Vagina (tissue), 2 donors: ENCODE results near the gene BCR. TPM values are rescaled to one million over a fixed set of nuclear protein-coding genes. Genes with fewer than 3 reads are reported as not detected.

Source experiments
- DNase-seq, 2 donors: peaks; one replicate each; pipeline ENCODE4 v3.0.0-alpha.2; 2017; ENCODE audit errors: extremely low spot score in 2 of 2
- H3K27ac ChIP-seq: fragments of 200-600 bp; sonication (generic); one replicate; pipeline ENCODE4 v1.5.1; 2019
- H3K27me3 ChIP-seq: fragments of 200-600 bp; sonication (generic); one replicate; pipeline ENCODE4 v1.5.1; 2019
- H3K36me3 ChIP-seq, 2 donors: fragments of 200-600 bp; sonication (generic); one replicate each; pipeline ENCODE4 v1.5.1; 2017 to 2019
- H3K4me1 ChIP-seq: fragments of 200-600 bp; sonication (generic); one replicate; pipeline ENCODE4 v1.5.1; 2019
- H3K4me3 ChIP-seq, 2 donors: fragments of 200-600 bp; sonication (generic); 1 replicate in 1 of 2; 2 replicates in 1 of 2; pipeline ENCODE4 v1.5.1; 2016 to 2019
- H3K9me3 ChIP-seq: fragments of 200-600 bp; sonication (generic); one replicate; pipeline ENCODE4 v1.5.1; 2019
- POLR2A ChIP-seq, 2 donors: fragments of 450-650 bp; IDR thresholded peaks; one replicate each; pipeline ENCODE4 v1.6.1; 2017; ENCODE audit warnings: antibody characterized with exemption in 2 of 2, mild to moderate bottlenecking in 2 of 2, moderate library complexity in 2 of 2
- POLR2AphosphoS5 ChIP-seq, 2 donors: sonication (generic); formaldehyde crosslinking; IDR thresholded peaks; one replicate each; pipeline ENCODE4 v1.9.0; 2017; ENCODE audit warnings: antibody characterized with exemption in 2 of 2, mild to moderate bottlenecking in 2 of 2, low read depth in 1 of 2; ENCODE audit not compliant: insufficient read depth in 1 of 2
- intact Hi-C: fragments of 100-400 bp; cut with DNase I; formaldehyde crosslinking; loops from one replicate; pipeline ENCODE4 v1.15.1; 2023
- total RNA-seq: library from RNA; depleted of rRNA; stranded (reverse); fragments of >200 nt; gene quantifications from one replicate; pipeline ENCODE4 v1.2.3, GENCODE V29; 2016
- TF ChIP-seq, protein P1 (sequence below), 3 experiments: fragments of 450-650 bp in 2 of 3; fragments of 200-600 bp in 1 of 3; sonication (generic) in 1 of 3; IDR thresholded peaks; one replicate each; pipeline ENCODE4 v1.5.1; 2017 to 2019; ENCODE audit warnings: antibody characterized with exemption in 3 of 3, mild to moderate bottlenecking in 2 of 3, moderate library complexity in 2 of 3

BCR gene
- total RNA-seq, 1 donor from 2014 or later: 52.5 TPM

DNA sequence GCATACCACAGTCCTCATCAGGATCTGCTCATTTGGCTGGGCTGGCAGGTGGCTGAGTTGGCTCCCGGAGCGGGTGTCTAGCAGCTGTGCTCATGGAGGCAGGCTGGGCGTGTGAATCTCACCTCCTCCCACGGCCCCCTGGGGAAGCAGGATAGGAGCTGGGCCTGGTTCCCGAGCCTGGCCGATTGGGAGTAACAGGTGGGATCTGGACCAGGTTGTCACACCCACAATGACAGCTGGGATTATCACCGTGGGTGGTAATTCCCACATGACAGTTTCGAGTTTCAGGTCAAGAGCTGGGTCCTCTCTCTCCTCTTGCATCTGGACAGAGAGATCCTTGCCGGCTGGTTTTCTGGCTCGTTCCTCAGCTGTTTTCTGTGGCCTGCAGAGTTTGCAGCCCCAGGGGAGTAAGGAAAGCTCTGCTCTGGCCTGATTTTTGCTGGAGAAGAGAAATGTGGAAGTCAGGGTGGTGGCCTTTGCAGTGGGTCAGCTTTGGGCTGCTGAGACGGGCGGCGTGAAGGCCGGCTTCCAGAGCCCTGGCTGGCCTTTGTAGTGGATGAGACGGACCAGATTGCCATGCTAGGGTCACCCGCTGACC is 57.0 kb downstream of the BCR start:
- Histone ChIP-seq H3K27me3 (no peaks in the 10 kb centered on the region), H3K27ac (no peak overlapping the region), H3K4me1 (peaks cover 61% of the 10 kb centered on the region), H3K4me3 (no peak overlapping the region), H3K9me3 (no peaks in the 10 kb centered on the region), H3K36me3 (no peaks in the 10 kb centered on the region)
- DNase-seq: no peak
- intact Hi-C loops: no loop called here
- no peak for TF ChIP-seq POLR2A (IDR thresholded peaks at IDR 0.05)
- TF ChIP-seq, protein P1, sequence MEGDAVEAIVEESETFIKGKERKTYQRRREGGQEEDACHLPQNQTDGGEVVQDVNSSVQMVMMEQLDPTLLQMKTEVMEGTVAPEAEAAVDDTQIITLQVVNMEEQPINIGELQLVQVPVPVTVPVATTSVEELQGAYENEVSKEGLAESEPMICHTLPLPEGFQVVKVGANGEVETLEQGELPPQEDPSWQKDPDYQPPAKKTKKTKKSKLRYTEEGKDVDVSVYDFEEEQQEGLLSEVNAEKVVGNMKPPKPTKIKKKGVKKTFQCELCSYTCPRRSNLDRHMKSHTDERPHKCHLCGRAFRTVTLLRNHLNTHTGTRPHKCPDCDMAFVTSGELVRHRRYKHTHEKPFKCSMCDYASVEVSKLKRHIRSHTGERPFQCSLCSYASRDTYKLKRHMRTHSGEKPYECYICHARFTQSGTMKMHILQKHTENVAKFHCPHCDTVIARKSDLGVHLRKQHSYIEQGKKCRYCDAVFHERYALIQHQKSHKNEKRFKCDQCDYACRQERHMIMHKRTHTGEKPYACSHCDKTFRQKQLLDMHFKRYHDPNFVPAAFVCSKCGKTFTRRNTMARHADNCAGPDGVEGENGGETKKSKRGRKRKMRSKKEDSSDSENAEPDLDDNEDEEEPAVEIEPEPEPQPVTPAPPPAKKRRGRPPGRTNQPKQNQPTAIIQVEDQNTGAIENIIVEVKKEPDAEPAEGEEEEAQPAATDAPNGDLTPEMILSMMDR (IDR thresholded peaks at IDR 0.05): no peak
- no peak for TF ChIP-seq POLR2AphosphoS5 (IDR thresholded peaks at IDR 0.05; ENCODE audit: insufficient read depth in 1 of 2, low read depth in 1 of 2)

DNA sequence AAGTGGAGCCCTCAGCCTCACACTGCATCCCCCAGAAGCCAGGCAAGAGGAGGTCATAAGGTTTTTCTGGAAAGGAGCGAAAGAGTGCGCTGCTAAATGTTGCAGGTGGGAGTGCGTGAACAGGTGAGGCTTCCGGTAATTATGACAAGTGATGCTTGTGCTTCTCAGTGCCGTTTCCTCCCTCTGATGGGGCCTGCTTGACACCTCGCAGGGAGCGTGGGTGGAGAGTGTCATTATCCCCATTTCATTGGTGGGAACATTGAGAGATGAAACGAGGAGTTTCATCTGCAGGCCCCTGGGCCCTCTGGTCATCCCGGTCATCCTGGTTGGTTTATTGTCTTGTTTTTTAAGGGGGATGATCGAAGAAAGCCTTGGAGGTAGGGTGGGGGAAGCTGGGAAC is 57.5 kb downstream of the BCR start:
- intact Hi-C loops: no loop called here
- no peak for DNase-seq
- Histone ChIP-seq H3K4me1 (peaks cover 56% of the 10 kb centered on the region), H3K27me3 (no peaks in the 10 kb centered on the region), H3K9me3 (no peaks in the 10 kb centered on the region), H3K27ac (no peak overlapping the region), H3K4me3 (no peak overlapping the region), H3K36me3 (no peaks in the 10 kb centered on the region)
- TF ChIP-seq POLR2AphosphoS5 (IDR thresholded peaks at IDR 0.05; ENCODE audit: insufficient read depth in 1 of 2, low read depth in 1 of 2) (no peak), POLR2A (IDR thresholded peaks at IDR 0.05) (no peak)
- TF ChIP-seq, protein P1 (IDR thresholded peaks at IDR 0.05): no peak

DNA sequence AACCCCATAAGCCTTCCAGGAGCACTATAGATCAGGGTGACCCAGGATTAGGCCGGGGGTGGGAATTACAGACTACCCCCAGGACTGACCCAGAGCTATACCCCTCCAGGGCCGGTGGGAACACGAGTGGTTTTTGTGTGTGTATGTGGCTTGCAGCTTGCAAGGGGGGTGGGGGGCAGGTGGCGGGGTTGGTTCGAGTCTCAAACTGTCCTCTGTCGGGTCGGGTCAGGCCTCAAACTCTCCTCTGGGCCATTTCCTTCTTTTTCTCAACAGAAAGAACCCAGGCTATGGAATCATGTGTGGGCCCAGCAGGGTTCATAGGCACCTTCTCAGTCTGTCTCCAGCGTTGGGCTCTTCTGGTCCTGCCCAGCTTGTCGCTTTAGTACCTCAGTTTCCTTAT is 58.4 kb downstream of the BCR start:
- TF ChIP-seq, protein P1 (IDR thresholded peaks at IDR 0.05): no peak
- TF ChIP-seq POLR2AphosphoS5 (IDR thresholded peaks at IDR 0.05; ENCODE audit: insufficient read depth in 1 of 2, low read depth in 1 of 2) (no peak), POLR2A (IDR thresholded peaks at IDR 0.05) (no peak)
- no peaks in the 10 kb centered on the region for H3K9me3 ChIP-seq
- intact Hi-C loops: no loop called here
- H3K27ac ChIP-seq: no peak overlapping the region
- H3K27me3 ChIP-seq: no peaks in the 10 kb centered on the region
- no peaks in the 10 kb centered on the region for H3K36me3 ChIP-seq
- DNase-seq: no peak
- H3K4me3 ChIP-seq: no peak overlapping the region
- peaks cover 54% of the 10 kb centered on the region for H3K4me1 ChIP-seq

DNA sequence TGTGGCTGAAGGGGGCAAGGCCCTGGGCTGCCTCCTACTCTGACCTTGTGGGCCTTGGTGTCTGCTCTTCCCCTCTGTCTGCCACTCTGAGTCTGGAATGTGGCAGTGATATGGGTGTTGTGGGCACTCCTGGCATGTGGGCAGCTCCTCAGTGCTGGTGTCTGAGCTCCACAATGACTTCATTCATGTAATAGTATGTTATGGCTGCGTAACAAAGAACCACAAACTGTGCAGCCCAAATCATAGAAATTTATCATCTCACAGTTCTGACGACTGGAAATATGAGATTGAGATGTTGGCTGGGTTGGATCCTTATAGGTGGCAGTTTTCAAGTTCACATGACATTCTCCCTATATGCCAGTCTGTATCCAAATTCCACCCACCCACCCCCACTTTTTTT is 59.1 kb downstream of the BCR start:
- H3K9me3 ChIP-seq: no peaks in the 10 kb centered on the region
- DNase-seq: no peak
- H3K36me3 ChIP-seq: no peaks in the 10 kb centered on the region
- H3K4me3 ChIP-seq: no peak overlapping the region
- no peak for TF ChIP-seq POLR2AphosphoS5 (IDR thresholded peaks at IDR 0.05; ENCODE audit: insufficient read depth in 1 of 2, low read depth in 1 of 2)
- intact Hi-C loops: no loop called here
- no peak overlapping the region for H3K27ac ChIP-seq
- H3K27me3 ChIP-seq: no peaks in the 10 kb centered on the region
- H3K4me1 ChIP-seq: peaks cover 46% of the 10 kb centered on the region

DNA sequence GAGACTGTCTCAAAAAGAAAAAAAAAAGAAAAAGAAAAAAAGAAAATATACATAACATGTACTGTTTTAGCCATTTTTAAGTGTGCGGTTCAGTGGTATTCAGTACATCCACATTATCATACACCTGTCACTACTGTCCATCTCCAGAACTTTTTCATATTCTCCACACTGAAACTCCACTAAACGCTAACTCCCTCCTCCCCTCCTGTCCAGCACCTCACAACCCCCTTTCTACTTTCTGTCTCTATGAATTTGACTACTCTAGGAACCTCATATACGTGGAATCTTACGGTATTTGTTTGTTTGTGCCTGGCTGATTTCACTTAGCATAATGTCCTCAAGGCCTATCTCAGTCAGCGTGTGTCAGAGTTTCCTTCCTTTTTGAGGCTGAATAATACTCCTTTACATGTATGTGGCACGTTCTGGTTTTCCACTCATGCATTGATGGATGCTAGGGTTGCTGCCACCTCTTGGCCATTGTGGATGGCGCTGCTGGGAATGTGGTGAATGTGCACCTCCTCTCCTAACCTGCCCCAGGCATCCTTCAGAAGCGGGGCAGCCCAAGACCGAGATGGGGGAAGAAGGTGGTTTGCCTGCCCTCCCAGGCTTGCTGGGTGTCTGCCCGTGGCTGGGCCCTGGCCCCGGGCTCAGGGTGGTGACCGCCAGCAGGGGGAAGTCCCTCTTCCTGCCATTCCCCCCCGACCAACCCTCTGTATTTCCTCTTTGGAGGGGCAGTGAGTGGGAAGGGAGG is 60.5 kb downstream of the BCR start:
- DNase-seq: no peak
- no peaks in the 10 kb centered on the region for H3K27me3 ChIP-seq
- H3K4me1 ChIP-seq: peaks cover 50% of the 10 kb centered on the region
- H3K4me3 ChIP-seq: no peak overlapping the region
- H3K36me3 ChIP-seq: no peaks in the 10 kb centered on the region
- H3K9me3 ChIP-seq: no peaks in the 10 kb centered on the region
- intact Hi-C loops: no loop called here
- TF ChIP-seq, protein P1 (IDR thresholded peaks at IDR 0.05): no peak
- TF ChIP-seq POLR2AphosphoS5 (IDR thresholded peaks at IDR 0.05; ENCODE audit: insufficient read depth in 1 of 2, low read depth in 1 of 2) (no peak), POLR2A (IDR thresholded peaks at IDR 0.05) (no peak)
- no peak overlapping the region for H3K27ac ChIP-seq
